Loucy (cell line): ENCODE results near the gene PLPPR5.

ENCODE experiments used
- H2AFZ ChIP-seq: fragments of 200-600 bp; sonication (generic); 2 replicates; pipeline ENCODE4 v1.6.0; 2016; ENCODE audit warnings: antibody characterized with exemption, mild to moderate bottlenecking, low read length, moderate library complexity
- H3F3A ChIP-seq: fragments of 200-600 bp; 2 replicates; pipeline ENCODE4 v1.6.0; 2016; ENCODE audit warnings: antibody characterized with exemption, low read depth, mild to moderate bottlenecking
- H3K27me3 ChIP-seq: fragments of 200-600 bp; sonication (generic); 2 replicates; pipeline ENCODE4 v1.6.1; 2014; ENCODE audit warnings: low read length, mild to moderate bottlenecking; ENCODE audit not compliant: insufficient read depth, poor library complexity, severe bottlenecking
- H3K36me3 ChIP-seq: fragments of 200-600 bp; sonication (generic); 2 replicates; pipeline ENCODE4 v1.6.1; 2016; ENCODE audit warnings: low read length; ENCODE audit not compliant: insufficient read depth
- H3K4me1 ChIP-seq: fragments of 200-600 bp; sonication (generic); 2 replicates; pipeline ENCODE4 v1.5.1; 2014; ENCODE audit warnings: low read length, mild to moderate bottlenecking; ENCODE audit not compliant: insufficient read depth, poor library complexity, severe bottlenecking
- H3K4me2 ChIP-seq: fragments of 200-600 bp; sonication (generic); 2 replicates; pipeline ENCODE4 v1.6.0; 2014; ENCODE audit warnings: antibody characterized with exemption, low read length, low read depth, mild to moderate bottlenecking; ENCODE audit not compliant: poor library complexity, severe bottlenecking
- H3K4me3 ChIP-seq: fragments of 200-600 bp; sonication (generic); 2 replicates; pipeline ENCODE4 v1.5.1; 2014; ENCODE audit warnings: low read length, mild to moderate bottlenecking, mixed read lengths; ENCODE audit not compliant: poor library complexity, severe bottlenecking
- H3K79me2 ChIP-seq: fragments of 200-600 bp; sonication (generic); 2 replicates; pipeline ENCODE4 v1.6.1; 2014; ENCODE audit warnings: low read length; ENCODE audit not compliant: insufficient read depth
- H3K9ac ChIP-seq: fragments of 200-600 bp; sonication (generic); 2 replicates; pipeline ENCODE4 v1.6.0; 2014; ENCODE audit warnings: mild to moderate bottlenecking, low read depth, low read length, moderate library complexity; ENCODE audit not compliant: poor library complexity, severe bottlenecking
- H3K9me2 ChIP-seq: fragments of 200-600 bp; sonication (generic); replicated peaks from 2 replicates; pipeline ENCODE4 v1.6.1; 2016; ENCODE audit warnings: low read depth, low read length, mixed read lengths
- H3K9me3 ChIP-seq: fragments of 200-600 bp; sonication (generic); 2 replicates; pipeline ENCODE4 v1.6.1; 2014; ENCODE audit warnings: mild to moderate bottlenecking, antibody characterized with exemption, low read length, low read depth; ENCODE audit not compliant: insufficient read depth
- H4K20me1 ChIP-seq: fragments of 200-600 bp; sonication (generic); 2 replicates; pipeline ENCODE4 v1.6.0; 2014; ENCODE audit warnings: antibody characterized with exemption, low read length, mild to moderate bottlenecking; ENCODE audit not compliant: insufficient read depth, poor library complexity, severe bottlenecking
- CTCF ChIP-seq: fragments of 200-600 bp; sonication (generic); conservative IDR thresholded peaks from 2 replicates; pipeline ENCODE4 v1.5.1; 2014; ENCODE audit warnings: mild to moderate bottlenecking, antibody characterized with exemption, low read length
- EZH2phosphoT487 ChIP-seq: fragments of 200-600 bp; IDR thresholded peaks from 2 replicates; pipeline ENCODE4 v1.6.1; 2018; ENCODE audit warnings: antibody characterized with exemption, mild to moderate bottlenecking, moderate library complexity, borderline replicate concordance

PLPPR5 gene

GRCh38 chr1:98888869-98889268, 115.8 kb downstream of the PLPPR5 start:
- Histone ChIP-seq H3K27me3 (no peaks in the 10 kb centered on the region), H3K4me3 (no peak overlapping the region), H4K20me1 (no peaks in the 10 kb centered on the region), H3F3A (no peaks in the 10 kb centered on the region), H3K9ac (no peak overlapping the region), H3K9me3 (no peaks in the 10 kb centered on the region), H3K36me3 (no peaks in the 10 kb centered on the region), H3K4me1 (no peaks in the 10 kb centered on the region), H2AFZ (no peak overlapping the region), H3K4me2 (no peak overlapping the region), H3K9me2 (no peaks in the 10 kb centered on the region), H3K79me2 (no peaks in the 10 kb centered on the region)
- TF ChIP-seq EZH2phosphoT487 = no peak
- TF ChIP-seq CTCF = no peak

- no peaks in the 10 kb centered on the region for H4K20me1 ChIP-seq
- no peaks in the 10 kb centered on the region for H3K9me3 ChIP-seq
- no peak overlapping the region for H3K9ac ChIP-seq
- H3K79me2 ChIP-seq = no peaks in the 10 kb centered on the region
- H2AFZ ChIP-seq = peak overlapping the region; percentile 48; the same call in 1 of the 2 replicates
- no peaks in the 10 kb centered on the region for H3K4me1 ChIP-seq
- H3K4me2 ChIP-seq = no peak overlapping the region
- H3F3A ChIP-seq = no peaks in the 10 kb centered on the region
- no peaks in the 10 kb centered on the region for H3K9me2 ChIP-seq
- H3K4me3 ChIP-seq = no peak overlapping the region
- TF ChIP-seq EZH2phosphoT487 (no peak), CTCF (no peak)
- no peaks in the 10 kb centered on the region for H3K27me3 ChIP-seq
- no peaks in the 10 kb centered on the region for H3K36me3 ChIP-seq
These were observed 117.2 kb downstream of the PLPPR5 start for GRCh38 chr1:98887507-98887906.

GRCh38 chr1:98884864-98885263, 119.8 kb downstream of the PLPPR5 start:
- H3F3A ChIP-seq = no peaks in the 10 kb centered on the region

More at GRCh38 chr1:98884864-98885263, 119.8 kb downstream of the PLPPR5 start:
- Histone ChIP-seq H3K36me3 (no peaks in the 10 kb centered on the region), H4K20me1 (no peaks in the 10 kb centered on the region), H3K9ac (no peak overlapping the region), H3K4me3 (no peak overlapping the region), H3K9me3 (no peaks in the 10 kb centered on the region), H3K27me3 (no peaks in the 10 kb centered on the region), H3K4me1 (no peaks in the 10 kb centered on the region), H3K79me2 (no peaks in the 10 kb centered on the region), H3K9me2 (no peaks in the 10 kb centered on the region), H2AFZ (no peak overlapping the region), H3K4me2 (no peak overlapping the region)
- TF ChIP-seq CTCF = peak; percentile 13; the same call in 1 of the 2 replicates
- TF ChIP-seq EZH2phosphoT487 = no peak
